ENCODE measurements around the gene GNB1. TPM values are rescaled to one million over a fixed set of nuclear protein-coding genes. Genes with fewer than 3 reads are reported as not detected.
"Not testable (repeated sequence)": the region's sequence is repeated elsewhere in the genome, so short reads cannot be mapped to it uniquely, and the experiment has no call there.

The GNB1 gene
- total RNA-seq, 1 experiment from 2014 or later = 44.0 TPM

GRCh38 chr1:1891349-1892078 lies 627 bp upstream of the GNB1 start:
- DNase-seq (ENCODE audit: low spot score) = peak; percentile 23

GRCh38 chr1:1889847-1890505 lies 911 bp downstream of the GNB1 start:
- DNase-seq (ENCODE audit: low spot score) = peak; percentile 16

DNA sequence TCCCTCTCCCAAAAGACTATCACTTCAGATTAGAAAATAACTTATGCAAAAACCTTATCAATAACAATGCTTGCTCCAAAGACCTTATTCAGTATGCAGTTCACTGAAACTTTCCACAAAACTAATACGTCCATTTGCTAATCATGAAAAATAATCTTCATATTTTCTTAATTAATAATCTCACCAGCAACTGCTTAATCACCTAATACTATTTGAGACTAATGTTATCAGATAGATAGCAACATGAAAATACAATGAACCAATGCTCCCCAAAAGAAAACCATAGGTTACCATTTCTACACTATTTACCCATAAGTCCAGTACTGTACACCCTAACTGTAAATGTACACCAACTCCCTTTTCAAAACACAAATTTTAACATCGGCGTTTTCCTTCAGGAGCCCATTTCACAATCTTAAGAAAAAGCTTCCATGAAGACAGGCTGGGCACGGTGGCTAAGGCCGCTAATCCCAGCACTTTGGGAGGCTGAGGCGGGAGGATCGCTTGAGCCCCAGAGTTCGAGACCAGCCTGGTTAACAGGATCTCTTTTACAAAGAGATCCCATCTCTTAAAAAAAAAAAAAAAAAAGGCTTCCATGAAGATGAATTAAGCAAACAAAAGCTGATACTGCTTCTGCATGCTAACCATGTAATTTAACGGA lies 1.7 kb downstream of the GNB1 start:
- no peak for DNase-seq (ENCODE audit: low spot score)

- not testable (repeated sequence) for DNase-seq (ENCODE audit: low spot score)
Observed at GRCh38 chr1:1883890-1884289, 7.0 kb downstream of the GNB1 start.

- no peak for DNase-seq (ENCODE audit: low spot score)
Observed at GRCh38 chr1:1883092-1883873, 7.6 kb downstream of the GNB1 start.

DNA sequence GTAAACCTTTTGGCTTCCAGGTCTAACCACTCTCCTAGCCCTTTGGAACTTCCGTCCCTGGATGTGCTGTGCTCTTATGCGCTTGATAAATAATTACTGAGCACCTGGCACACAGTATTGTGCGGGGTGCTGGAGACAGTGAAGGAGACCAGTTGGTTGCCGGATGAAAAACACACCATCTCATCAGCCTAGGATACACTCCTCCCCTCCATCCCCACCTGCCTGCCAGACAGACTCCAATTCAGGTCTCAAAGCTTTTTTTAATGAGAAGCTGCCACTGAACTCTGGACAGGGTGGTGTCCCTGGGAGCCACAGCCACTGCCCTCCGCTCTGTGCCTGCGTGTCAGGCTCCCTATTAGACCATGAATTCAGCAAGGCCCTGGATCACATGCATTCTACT lies 9.2 kb downstream of the GNB1 start:
- no peak for DNase-seq (ENCODE audit: low spot score)

GRCh38 chr1:1880617-1881312 lies 10.1 kb downstream of the GNB1 start:
- DNase-seq (ENCODE audit: low spot score) = no peak

GRCh38 chr1:1879942-1880341 lies 10.9 kb downstream of the GNB1 start:
- no peak for DNase-seq (ENCODE audit: low spot score)

DNA sequence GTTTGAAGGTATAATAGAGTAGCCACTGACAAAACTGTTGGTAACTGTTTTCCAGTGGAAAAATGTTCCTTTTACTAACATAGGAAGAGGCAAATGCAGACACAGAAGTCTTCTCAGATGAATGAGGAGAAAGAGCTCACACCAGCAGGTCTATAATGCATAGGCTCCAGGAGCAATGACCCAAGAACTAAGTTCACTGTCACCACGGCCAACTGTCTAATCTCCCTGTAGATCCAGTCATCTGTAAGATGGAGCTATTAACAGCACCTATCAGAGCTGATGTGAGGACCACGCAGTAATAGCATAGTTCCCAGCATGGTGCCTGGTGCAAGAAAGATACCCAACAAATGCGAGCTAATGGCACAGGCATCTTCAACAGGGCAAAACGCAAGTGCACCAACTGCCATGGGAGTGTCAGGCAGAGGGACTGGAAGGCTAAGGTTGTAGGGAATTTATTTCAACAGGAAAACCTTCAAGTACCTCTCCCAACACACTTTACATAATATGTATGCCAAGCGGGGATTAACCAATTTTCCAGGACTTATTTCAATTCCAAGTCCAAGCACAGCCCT lies 12.9 kb downstream of the GNB1 start:
- DNase-seq (ENCODE audit: low spot score) = no peak

- no peak for DNase-seq (ENCODE audit: low spot score)
Observed at GRCh38 chr1:1876335-1876930, 14.5 kb downstream of the GNB1 start.

GRCh38 chr1:1875932-1876331 lies 15.0 kb downstream of the GNB1 start:
- no peak for DNase-seq (ENCODE audit: low spot score)

- no peak for DNase-seq (ENCODE audit: low spot score)
Observed at GRCh38 chr1:1874901-1875300, 16.0 kb downstream of the GNB1 start.

GRCh38 chr1:1873186-1873585 lies 17.7 kb downstream of the GNB1 start:
- DNase-seq (ENCODE audit: low spot score) = no peak

DNA sequence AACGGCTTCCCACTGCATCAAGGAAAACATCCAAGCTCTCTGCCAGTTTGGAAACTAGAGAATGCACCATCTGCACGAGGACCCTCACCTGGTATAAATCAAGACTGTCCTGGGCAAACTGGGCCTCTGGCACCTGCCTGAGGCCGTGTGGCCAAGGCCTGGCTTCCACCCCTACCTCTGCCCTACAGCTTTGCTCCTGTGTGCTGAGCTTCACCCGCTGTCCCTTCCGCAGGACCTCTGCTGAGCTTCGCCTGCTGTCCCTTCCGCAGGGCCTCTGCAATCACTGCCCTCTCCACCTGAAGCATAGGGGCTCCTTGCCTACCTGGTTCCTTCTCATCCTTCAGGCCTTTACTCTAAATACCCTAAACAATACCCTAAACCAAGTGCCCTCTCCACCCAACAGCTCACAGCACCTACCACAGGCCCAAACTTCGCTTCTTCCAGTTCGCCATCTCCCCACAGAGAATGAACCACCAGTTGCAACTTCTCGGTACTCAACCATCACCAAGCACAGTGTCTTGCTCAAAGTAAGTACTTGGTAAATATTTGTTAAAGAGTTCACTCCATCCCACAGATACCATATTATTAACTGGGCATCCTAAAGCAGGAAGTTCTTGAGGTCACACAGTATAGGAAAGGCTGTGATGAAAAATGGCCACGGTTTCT lies 18.4 kb downstream of the GNB1 start:
- DNase-seq (ENCODE audit: low spot score) = no peak

- DNase-seq (ENCODE audit: low spot score) = no peak
Observed at GRCh38 chr1:1869469-1869868, 21.4 kb downstream of the GNB1 start.

GRCh38 chr1:1867164-1867563 lies 23.7 kb downstream of the GNB1 start:
- no peak for DNase-seq (ENCODE audit: low spot score)

GRCh38 chr1:1862905-1863547 lies 27.9 kb downstream of the GNB1 start:
- DNase-seq (ENCODE audit: low spot score) = no peak

- not testable (repeated sequence) for DNase-seq (ENCODE audit: low spot score)
Observed at GRCh38 chr1:1861761-1862310, 29.1 kb downstream of the GNB1 start.

- DNase-seq (ENCODE audit: low spot score) = no peak
Observed at GRCh38 chr1:1861339-1861730, 29.6 kb downstream of the GNB1 start.
